RWPE2 (cell line): Measurements from ENCODE around the gene LDLRAD4.

Experiments
- ATAC-seq: fragments of 200-7000 bp; cut with Tn5 transposase; 3 replicates; pipeline ENCODE4 v1.9.1; 2021; ENCODE audit warnings: low read depth
- DNase-seq: peaks from one replicate; pipeline ENCODE4 v3.0.0-alpha.2; 2020; ENCODE audit warnings: low spot score
- H3K27ac ChIP-seq: fragments of 450-650 bp; 2 replicates; pipeline ENCODE4 v1.5.1; 2017; ENCODE audit warnings: mild to moderate bottlenecking; ENCODE audit not compliant: poor library complexity, severe bottlenecking
- H3K27me3 ChIP-seq: fragments of 250-450 bp; sonication (Bioruptor Pico); 2 replicates; pipeline ENCODE4 v1.5.1; 2021; ENCODE audit warnings: mild to moderate bottlenecking, moderate library complexity; ENCODE audit not compliant: insufficient read depth, poor library complexity, severe bottlenecking
- H3K36me3 ChIP-seq: fragments of 250-450 bp; sonication (Bioruptor Pico); 2 replicates; pipeline ENCODE4 v1.5.1; 2020; ENCODE audit warnings: low read depth, mild to moderate bottlenecking, moderate library complexity
- H3K4me1 ChIP-seq: fragments of 250-450 bp; sonication (Bioruptor Pico); 2 replicates; pipeline ENCODE4 v1.5.1; 2021; ENCODE audit warnings: mild to moderate bottlenecking, moderate library complexity; ENCODE audit not compliant: insufficient read depth, poor library complexity, severe bottlenecking
- H3K4me3 ChIP-seq: fragments of 250-450 bp; sonication (Bioruptor Pico); 2 replicates; pipeline ENCODE4 v1.5.1; 2021; ENCODE audit warnings: mild to moderate bottlenecking, moderate library complexity; ENCODE audit not compliant: severe bottlenecking
- H3K9me3 ChIP-seq: fragments of 250-450 bp; sonication (Bioruptor Pico); 2 replicates; pipeline ENCODE4 v1.5.1; 2021; ENCODE audit warnings: mild to moderate bottlenecking, moderate library complexity; ENCODE audit not compliant: severe bottlenecking
- CTCF ChIP-seq: fragments of 450-650 bp; IDR thresholded peaks from one replicate; pipeline ENCODE4 v1.5.1; 2017; ENCODE audit warnings: mild to moderate bottlenecking, moderate library complexity; ENCODE audit not compliant: poor library complexity, severe bottlenecking

LDLRAD4 gene

DNA sequence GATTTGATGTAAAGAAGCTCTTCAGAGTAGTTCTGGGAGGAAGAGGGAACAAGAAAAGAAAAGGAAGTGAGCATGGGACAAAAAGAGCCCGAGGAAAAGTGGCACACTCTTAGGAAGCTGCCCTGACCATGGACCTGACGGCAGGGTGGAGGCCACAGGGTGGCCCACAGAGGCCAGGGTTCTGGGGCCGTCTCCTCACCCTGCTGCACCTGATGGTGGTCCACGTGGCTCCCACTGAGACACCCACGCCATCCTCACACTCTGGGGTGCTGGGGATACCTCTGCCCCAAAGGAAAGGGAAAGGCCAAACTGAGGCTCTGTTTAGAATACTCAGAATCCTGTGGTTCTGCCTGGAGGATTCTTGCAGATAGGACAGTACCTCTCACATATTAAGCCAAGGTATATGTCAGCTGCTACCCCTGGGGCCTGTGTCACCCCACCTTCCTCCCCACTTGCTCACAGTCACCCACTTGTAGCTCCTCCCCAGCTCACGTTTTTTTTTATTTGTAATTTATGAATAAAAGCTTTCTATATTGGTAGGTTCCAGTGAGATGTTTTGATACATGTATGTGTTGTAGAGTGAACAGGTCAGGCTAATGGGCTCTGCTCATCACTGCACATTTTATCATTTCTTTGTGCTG, 171.1 kb downstream of the LDLRAD4 start:
- DNase-seq = no peak
- Histone ChIP-seq H3K27ac (no peak overlapping the region), H3K4me3 (no peak overlapping the region), H3K27me3 (peaks cover 13% of the 10 kb centered on the region), H3K9me3 (no peaks in the 10 kb centered on the region), H3K4me1 (no peaks in the 10 kb centered on the region), H3K36me3 (no peaks in the 10 kb centered on the region)
- ATAC-seq = no peak
- TF ChIP-seq CTCF = no peak

DNA sequence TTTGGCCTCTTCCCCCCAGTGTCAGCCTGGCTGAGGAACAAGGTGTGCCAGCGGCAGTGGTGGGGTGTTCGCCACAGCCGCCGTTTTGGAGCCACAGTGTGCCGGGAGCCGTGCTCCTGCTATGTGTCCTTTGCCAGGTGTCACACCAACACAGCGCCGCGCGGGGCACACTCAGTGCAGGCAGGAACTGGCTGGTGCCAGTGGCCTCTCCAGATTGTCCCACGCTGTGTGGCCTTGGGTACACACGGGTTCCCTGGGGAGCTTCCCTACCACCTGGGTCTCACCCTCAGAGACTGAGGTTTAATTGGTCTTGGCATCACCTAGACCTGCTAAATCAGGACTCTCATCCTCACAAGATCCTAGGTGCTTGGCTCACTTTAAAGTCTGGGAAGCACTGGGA, 171.6 kb downstream of the LDLRAD4 start:
- no peak overlapping the region for H3K4me3 ChIP-seq
- no peak for DNase-seq

GRCh38 chr18:13390711-13391110, 172.2 kb downstream of the LDLRAD4 start:
- no peaks in the 10 kb centered on the region for H3K4me1 ChIP-seq
- TF ChIP-seq CTCF = no peak
- H3K9me3 ChIP-seq = no peaks in the 10 kb centered on the region
- no peak overlapping the region for H3K27ac ChIP-seq
- no peaks in the 10 kb centered on the region for H3K36me3 ChIP-seq
- ATAC-seq (no peak), DNase-seq (no peak)
- H3K27me3 ChIP-seq = peaks cover 13% of the 10 kb centered on the region
- no peak overlapping the region for H3K4me3 ChIP-seq

More for the DNA sequence above, 171.6 kb downstream of the LDLRAD4 start:
- Histone ChIP-seq H3K27me3 (peaks cover 13% of the 10 kb centered on the region), H3K9me3 (no peaks in the 10 kb centered on the region), H3K27ac (no peak overlapping the region), H3K4me1 (no peaks in the 10 kb centered on the region), H3K36me3 (no peaks in the 10 kb centered on the region)
- no peak for ATAC-seq
- TF ChIP-seq CTCF = no peak

GRCh38 chr18:13392029-13392750, 173.6 kb downstream of the LDLRAD4 start:
- Histone ChIP-seq H3K4me1 (no peaks in the 10 kb centered on the region), H3K9me3 (no peaks in the 10 kb centered on the region), H3K27me3 (peaks cover 13% of the 10 kb centered on the region), H3K27ac (no peak overlapping the region), H3K4me3 (no peak overlapping the region), H3K36me3 (no peaks in the 10 kb centered on the region)
- ATAC-seq (no peak), DNase-seq (no peak)
- TF ChIP-seq CTCF = no peak

DNA sequence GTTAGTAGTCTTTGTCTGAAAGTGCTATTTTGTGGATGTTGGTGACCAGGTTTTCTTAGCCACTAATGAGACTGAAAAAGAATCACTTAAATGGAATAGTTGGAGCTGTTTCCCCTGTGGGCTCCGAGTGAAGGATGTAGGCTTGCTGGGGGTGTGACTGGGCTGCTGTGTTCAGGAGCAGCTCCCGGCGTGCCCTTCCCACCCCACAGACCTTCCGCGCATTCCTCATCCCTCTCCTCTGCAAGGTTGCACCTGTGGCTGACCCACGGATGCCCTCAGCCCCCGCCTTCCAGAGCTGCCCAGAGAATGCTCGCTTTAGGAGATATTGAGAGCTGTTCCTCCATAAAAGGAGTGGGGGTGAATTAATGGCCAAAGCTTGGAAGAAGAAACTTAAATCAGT, 174.3 kb downstream of the LDLRAD4 start:
- Histone ChIP-seq H3K27me3 (peaks cover 13% of the 10 kb centered on the region), H3K9me3 (no peaks in the 10 kb centered on the region), H3K4me3 (no peak overlapping the region), H3K27ac (no peak overlapping the region), H3K4me1 (no peaks in the 10 kb centered on the region), H3K36me3 (no peaks in the 10 kb centered on the region)
- no peak for TF ChIP-seq CTCF
- ATAC-seq = no peak
- DNase-seq = no peak
